Fibroblast of upper back skin (primary cell): ENCODE data around the gene AZGP1.

Experiments
- DNase-seq: peaks from one replicate; pipeline ENCODE4 v3.0.0-alpha.2; 2013

AZGP1 gene

GRCh38 chr7:99947608-99948007 lies 28.2 kb downstream of the AZGP1 start:
- no peak for DNase-seq

GRCh38 chr7:99944497-99945070 lies 31.2 kb downstream of the AZGP1 start:
- no peak for DNase-seq

GRCh38 chr7:99943641-99944496 lies 32.0 kb downstream of the AZGP1 start:
- DNase-seq = no peak

GRCh38 chr7:99938296-99938695 lies 37.5 kb downstream of the AZGP1 start:
- no peak for DNase-seq

- peak; percentile 4 for DNase-seq
Observed at GRCh38 chr7:99935009-99935408, 40.8 kb downstream of the AZGP1 start.

GRCh38 chr7:99930376-99930775 lies 45.5 kb downstream of the AZGP1 start:
- DNase-seq = no peak

GRCh38 chr7:99929730-99930053 lies 46.1 kb downstream of the AZGP1 start:
- no peak for DNase-seq

- DNase-seq = peak; percentile 46
Observed at GRCh38 chr7:99928994-99929729, 46.7 kb downstream of the AZGP1 start, which contains the start of gene GJC3. TSS of gene GJC3 (minus strand) at chr7:99929620. CDS start at chr7:99929620, 0 bp downstream.

- no peak for DNase-seq
Observed at GRCh38 chr7:99928188-99928587, 47.6 kb downstream of the AZGP1 start.

- no peak for DNase-seq
Observed at GRCh38 chr7:99927536-99927935, 48.3 kb downstream of the AZGP1 start.

- DNase-seq = no peak
Observed at GRCh38 chr7:99926321-99926720, 49.5 kb downstream of the AZGP1 start.

- no peak for DNase-seq
Observed at GRCh38 chr7:99923200-99923599, 52.6 kb downstream of the AZGP1 start.

GRCh38 chr7:99920149-99920548 lies 55.7 kb downstream of the AZGP1 start:
- DNase-seq = no peak

- no peak for DNase-seq
Observed at GRCh38 chr7:99919814-99920112, 56.1 kb downstream of the AZGP1 start.

- DNase-seq = peak; percentile 91
Observed at GRCh38 chr7:99918959-99919813, 56.6 kb downstream of the AZGP1 start, which contains the start of gene TRIM4. TSS of gene TRIM4 (minus strand) at chr7:99919530. CDS start at chr7:99919401, 129 bp downstream.
